22Rv1 (cell line): ENCODE data around the gene RCE1.

Experiments used
- H3K27ac ChIP-seq: fragments of 450-650 bp; 2 replicates; pipeline ENCODE4 v1.5.1; 2017
- CTCF ChIP-seq: fragments of 450-650 bp; IDR thresholded peaks from 2 replicates; pipeline ENCODE4 v1.5.1; 2017; ENCODE audit warnings: mild to moderate bottlenecking
- ZFX ChIP-seq: fragments of 450-650 bp; IDR thresholded peaks from 2 replicates; pipeline ENCODE4 v1.6.1; 2017; ENCODE audit warnings: antibody characterized with exemption, borderline replicate concordance

RCE1 gene

GRCh38 chr11:66851239-66851596, 8.0 kb downstream of the RCE1 start:
- TF ChIP-seq CTCF (no peak), ZFX (no peak)

GRCh38 chr11:66851698-66852465, 8.6 kb downstream of the RCE1 start:
- no peak overlapping the region for H3K27ac ChIP-seq
- TF ChIP-seq CTCF (peak; percentile 54), ZFX (no peak)

More at GRCh38 chr11:66851239-66851596, 8.0 kb downstream of the RCE1 start:
- no peak overlapping the region for H3K27ac ChIP-seq

DNA sequence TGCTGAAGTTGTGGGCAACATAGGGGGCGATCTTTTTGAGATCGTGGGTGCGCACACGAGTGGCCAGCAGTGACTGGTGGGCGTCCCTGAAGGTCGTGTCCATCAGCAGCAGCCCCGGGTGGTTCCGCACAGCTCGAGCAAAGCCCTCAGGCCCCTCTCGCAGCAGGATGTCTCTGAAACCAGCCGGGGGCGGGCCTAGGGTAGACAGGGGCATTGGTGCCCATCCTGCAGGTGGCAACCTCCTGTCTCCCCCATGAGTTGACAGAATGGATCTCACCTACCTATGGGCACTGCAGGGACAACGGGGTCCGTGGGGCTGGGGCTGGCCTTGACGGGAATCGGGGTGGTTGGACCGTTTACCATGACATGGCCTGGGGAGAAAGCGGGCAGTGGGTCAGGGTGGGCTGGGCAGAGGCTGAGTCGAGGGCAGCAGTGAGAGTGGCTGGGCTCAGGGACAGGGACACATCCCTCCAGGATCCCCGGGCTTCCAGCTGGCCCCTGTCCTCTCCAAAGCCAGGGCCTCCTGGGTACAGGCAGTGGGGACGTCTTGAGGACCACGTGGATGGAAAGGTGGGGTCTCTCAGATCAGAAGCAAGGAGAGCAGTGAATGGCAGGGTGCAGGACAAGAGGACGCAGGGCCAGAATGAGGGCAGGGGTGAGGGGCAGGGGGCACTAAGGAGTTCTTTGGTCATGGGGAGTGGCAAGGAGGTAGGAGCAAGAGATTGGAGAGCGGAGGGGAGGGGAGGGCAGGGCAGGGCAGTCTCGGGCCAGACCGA, 9.4 kb downstream of the RCE1 start:
- no peak overlapping the region for H3K27ac ChIP-seq
- TF ChIP-seq CTCF (no peak), ZFX (no peak)

DNA sequence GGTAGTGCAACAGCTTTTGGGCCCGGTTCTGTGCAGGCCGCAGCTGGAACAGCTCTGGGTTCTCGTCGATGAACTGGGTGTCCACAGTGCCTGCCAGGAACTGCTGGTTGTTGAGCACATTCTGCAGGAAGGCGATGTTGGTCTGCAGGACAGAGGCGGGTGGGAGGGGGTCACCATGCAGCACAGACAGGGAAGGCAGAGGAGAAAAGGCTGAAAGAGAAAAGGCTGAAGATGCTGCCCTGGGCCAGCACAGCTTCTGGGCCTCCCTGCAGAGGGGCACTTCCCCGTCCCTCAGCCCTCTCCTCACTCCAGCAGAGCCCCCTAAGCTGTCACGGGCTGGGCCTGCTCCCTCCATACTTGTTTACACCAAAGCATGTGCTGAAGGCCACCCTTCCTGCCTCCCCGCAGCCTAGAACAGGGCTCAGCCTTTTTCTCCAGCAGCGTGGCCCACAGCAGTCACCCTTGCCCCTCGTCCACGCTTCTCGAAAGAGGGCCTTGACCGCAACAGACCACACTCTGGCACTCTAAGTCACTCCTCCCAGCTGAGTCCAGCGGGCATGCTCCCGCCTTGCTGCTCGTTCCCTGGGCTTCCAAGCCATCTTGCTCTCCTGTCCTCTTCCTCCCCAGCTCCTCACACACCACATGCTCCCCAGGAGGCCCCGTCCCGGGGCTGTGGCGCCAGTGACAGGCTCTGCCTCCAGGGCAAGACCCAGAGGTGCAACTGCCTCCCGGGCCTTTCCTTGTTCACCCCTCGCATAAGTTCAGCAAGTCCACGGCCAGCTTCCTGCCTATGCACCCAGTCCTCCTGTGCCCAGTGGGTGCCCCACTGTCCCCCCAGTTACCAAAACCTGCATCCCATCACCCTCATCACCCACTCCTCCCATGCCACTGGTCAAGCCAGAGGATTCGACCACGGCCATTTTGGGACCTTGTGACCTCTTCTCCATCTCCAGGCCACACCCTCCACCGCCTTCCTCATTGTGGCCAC, 10.3 kb downstream of the RCE1 start:
- TF ChIP-seq CTCF (no peak), ZFX (no peak)
- no peak overlapping the region for H3K27ac ChIP-seq

- TF ChIP-seq CTCF (no peak), ZFX (no peak)
These were observed 11.0 kb downstream of the RCE1 start for GRCh38 chr11:66854231-66854661.

DNA sequence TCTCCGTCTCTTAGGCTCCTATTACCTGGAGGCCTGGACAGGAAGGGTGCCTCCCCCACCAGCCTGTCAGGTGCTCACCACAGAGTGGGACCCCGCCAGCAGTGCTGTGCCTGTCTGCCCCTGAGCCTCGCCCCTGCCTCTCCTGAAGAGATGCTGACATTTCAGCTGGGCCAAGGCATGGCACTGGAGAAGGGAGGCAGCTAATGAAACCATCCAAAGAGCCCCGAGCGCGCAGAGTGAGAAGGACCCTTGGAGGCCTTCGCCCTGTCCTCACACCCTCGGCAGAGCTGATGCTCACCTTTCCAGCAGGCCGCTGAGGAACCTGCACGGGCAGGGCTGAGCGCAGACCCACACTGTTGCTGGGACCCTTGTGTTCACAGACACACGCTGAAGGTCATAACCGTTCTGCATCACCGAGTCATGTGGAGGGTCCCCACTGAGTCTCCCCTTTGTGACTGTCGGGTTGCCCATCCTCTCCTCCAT, 11.5 kb downstream of the RCE1 start:
- no peak for TF ChIP-seq ZFX
- TF ChIP-seq CTCF = no peak

More at GRCh38 chr11:66854231-66854661, 11.0 kb downstream of the RCE1 start:
- H3K27ac ChIP-seq = no peak overlapping the region

More for the DNA sequence above, 11.5 kb downstream of the RCE1 start:
- H3K27ac ChIP-seq = peak overlapping the region; percentile 78; the same call in 1 of the 2 replicates
